AG04449 (cell line): ENCODE data around the gene RPA3.
A peak's percentile ranks its signal among the peaks of the same experiment; 100 is the strongest.

Experiments used
- CTCF ChIA-PET: fragments of 350-600 bp; formaldehyde crosslinking; extraction: SDS; loops from one replicate; lab custom pipeline; 2021; ENCODE audit warnings: antibody characterized with exemption; lab: Yijun Ruan, JAX
- POLR2A ChIA-PET: fragments of 400-600, 350-600 bp; formaldehyde crosslinking; extraction: SDS; loops from one replicate; lab custom pipeline; 2020; ENCODE audit warnings: antibody characterized with exemption, inconsistent platforms; lab: Yijun Ruan, JAX
- DNase-seq: peaks from one replicate; pipeline ENCODE4 v3.0.0-alpha.2; 2010; ENCODE audit warnings: low read depth, low spot score
- H3K4me3 ChIP-seq: 2 replicates; pipeline ENCODE4 v1.5.1; 2011; ENCODE audit warnings: low read depth, mild to moderate bottlenecking, control low read depth, low read length
- TF ChIP-seq, protein P1 (sequence below): IDR thresholded peaks from one replicate; pipeline ENCODE4 v1.5.1; 2011; ENCODE audit warnings: mild to moderate bottlenecking, moderate library complexity, low read length, control low read depth, inconsistent platforms; ENCODE audit not compliant: insufficient read depth; ENCODE audit errors: missing control alignments

RPA3 gene

DNA sequence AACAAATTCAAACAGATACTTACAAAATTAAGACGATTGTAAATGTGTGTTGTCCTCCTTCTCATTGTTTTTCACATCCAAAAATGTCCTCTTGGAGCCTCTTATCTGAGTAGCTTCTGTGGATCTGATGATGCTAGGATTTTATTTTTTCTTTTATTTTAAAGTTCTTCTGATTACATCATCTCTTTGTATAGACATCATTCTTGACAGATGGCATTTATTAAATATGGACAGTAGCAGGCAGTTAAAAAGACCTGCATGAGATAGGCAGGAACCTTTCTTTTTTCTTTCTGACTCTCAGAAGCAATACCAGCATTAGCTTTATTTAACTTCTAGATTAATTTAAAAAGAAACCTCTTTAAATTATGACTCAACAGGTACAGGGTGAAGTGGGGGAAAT is at the start of gene RPA3:
Gene RPA3, minus strand, starts transcription at position 116 of the 400 bp plus-strand sequence. CDS start 78,189 bp downstream, outside the sequence.
- CTCF ChIA-PET = interaction anchor here (1.9 kb wide), 1 partner anchor 37 kb away, joined by 9 read pairs; no protein-coding TSS in a partner anchor
- POLR2A ChIA-PET = no interaction called here

GRCh38 chr7:7766671-7767070 is 48.3 kb upstream of the RPA3 start:
- CTCF ChIA-PET = interaction anchor here (1.2 to 4.3 kb wide), 2 partner anchors 86 to 451 kb away, joined by 3 to 44 read pairs; no protein-coding TSS in a partner anchor

More for the DNA sequence above, at the start of gene RPA3:
- H3K4me3 ChIP-seq = no peak within 1 kb of the TSS
- DNase-seq = no peak
- TF ChIP-seq, protein P1, sequence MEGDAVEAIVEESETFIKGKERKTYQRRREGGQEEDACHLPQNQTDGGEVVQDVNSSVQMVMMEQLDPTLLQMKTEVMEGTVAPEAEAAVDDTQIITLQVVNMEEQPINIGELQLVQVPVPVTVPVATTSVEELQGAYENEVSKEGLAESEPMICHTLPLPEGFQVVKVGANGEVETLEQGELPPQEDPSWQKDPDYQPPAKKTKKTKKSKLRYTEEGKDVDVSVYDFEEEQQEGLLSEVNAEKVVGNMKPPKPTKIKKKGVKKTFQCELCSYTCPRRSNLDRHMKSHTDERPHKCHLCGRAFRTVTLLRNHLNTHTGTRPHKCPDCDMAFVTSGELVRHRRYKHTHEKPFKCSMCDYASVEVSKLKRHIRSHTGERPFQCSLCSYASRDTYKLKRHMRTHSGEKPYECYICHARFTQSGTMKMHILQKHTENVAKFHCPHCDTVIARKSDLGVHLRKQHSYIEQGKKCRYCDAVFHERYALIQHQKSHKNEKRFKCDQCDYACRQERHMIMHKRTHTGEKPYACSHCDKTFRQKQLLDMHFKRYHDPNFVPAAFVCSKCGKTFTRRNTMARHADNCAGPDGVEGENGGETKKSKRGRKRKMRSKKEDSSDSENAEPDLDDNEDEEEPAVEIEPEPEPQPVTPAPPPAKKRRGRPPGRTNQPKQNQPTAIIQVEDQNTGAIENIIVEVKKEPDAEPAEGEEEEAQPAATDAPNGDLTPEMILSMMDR = no peak

GRCh38 chr7:7765422-7765821 is 47.0 kb upstream of the RPA3 start:
- ChIA-PET CTCF (interaction anchor here (1.1 to 4.3 kb wide), 3 partner anchors 26 to 452 kb away, joined by 3 to 44 read pairs (median 4); no protein-coding TSS in a partner anchor), POLR2A (no interaction called here)
- TF ChIP-seq, protein P1 = no peak
- DNase-seq = no peak
- H3K4me3 ChIP-seq = no peak overlapping the region

More at GRCh38 chr7:7766671-7767070, 48.3 kb upstream of the RPA3 start:
- H3K4me3 ChIP-seq = no peak overlapping the region
- DNase-seq = no peak
- POLR2A ChIA-PET = no interaction called here
- TF ChIP-seq, protein P1 = no peak

GRCh38 chr7:7764520-7765396 is 46.4 kb upstream of the RPA3 start:
- ChIA-PET CTCF (interaction anchor here (1.1 to 4.3 kb wide), 4 partner anchors 27 to 452 kb away, joined by 3 to 44 read pairs (median 4); no protein-coding TSS in a partner anchor), POLR2A (no interaction called here)
- DNase-seq = no peak
- H3K4me3 ChIP-seq = no peak overlapping the region
- TF ChIP-seq, protein P1 = no peak

GRCh38 chr7:7761974-7762779 is 43.8 kb upstream of the RPA3 start:
- TF ChIP-seq, protein P1 = no peak
- CTCF ChIA-PET = interaction anchor here (1.1 to 8.7 kb wide), 12 partner anchors 9 to 455 kb away, joined by 3 to 144 read pairs (median 4); no protein-coding TSS in a partner anchor
- peak overlapping the region; percentile 53 for H3K4me3 ChIP-seq
- POLR2A ChIA-PET = no interaction called here
- peak; percentile 38 for DNase-seq
